Measurements from ENCODE around the gene CLTC.
"Not testable (repeated sequence)": the region's sequence is repeated elsewhere in the genome, so short reads cannot be mapped to it uniquely, and the experiment has no call there.

Gene CLTC

GRCh38 chr17:59619298-59620063 lies at the start of gene CLTC:
CLTC (plus strand) TSS chr17:59619895; CDS start chr17:59620132, 237 bp downstream.
- DNase-seq = peak; percentile 92 to 95

DNA sequence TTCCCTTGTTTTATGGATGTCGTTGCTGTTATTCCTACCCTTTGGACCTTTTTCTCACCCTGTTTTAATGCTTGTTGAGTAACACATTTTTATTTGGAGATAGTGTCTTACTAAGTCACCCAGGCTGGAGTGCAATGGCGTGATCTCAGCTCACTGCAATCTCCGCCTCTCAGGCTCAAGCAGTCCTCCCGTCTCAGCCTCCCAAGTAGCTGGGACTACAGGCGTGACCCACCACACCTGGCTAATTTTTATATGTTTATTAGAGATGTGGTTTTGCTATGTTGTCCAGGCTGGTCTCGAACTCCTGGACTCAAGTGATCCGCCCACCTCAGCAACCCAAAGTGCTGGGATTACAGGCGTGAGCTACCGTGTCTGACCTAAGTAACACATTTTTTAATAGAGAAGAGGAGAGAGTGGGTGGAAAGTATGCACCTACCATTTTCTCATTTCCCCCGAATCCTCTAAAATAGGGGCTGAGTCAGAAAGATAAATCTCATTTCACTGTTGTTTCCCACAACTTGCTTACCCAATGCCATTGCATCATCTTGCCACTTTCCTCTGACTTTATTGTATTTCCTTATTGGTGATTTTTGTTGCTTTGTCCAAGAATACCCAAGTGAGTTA lies 47.3 kb upstream of the CLTC start:
- no peak for DNase-seq

DNA sequence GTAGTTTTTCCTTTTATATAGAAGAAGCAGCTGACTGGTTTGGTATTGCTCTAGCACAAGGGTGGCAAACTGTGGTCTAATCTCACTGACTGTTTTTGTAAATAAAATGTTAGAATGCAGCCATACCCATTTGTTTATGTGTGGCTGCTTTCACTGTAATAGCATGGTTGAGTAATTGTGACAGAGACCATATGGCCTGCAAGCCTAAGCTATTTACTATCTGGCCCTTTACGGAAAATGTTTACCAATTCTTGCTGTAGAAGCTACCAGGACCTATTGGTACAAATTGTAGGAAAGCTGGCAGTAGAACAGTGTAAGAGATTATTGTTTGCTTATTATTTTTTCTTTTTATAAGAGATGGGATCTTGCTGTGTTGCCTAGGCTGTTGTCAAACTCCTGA lies 35.5 kb upstream of the CLTC start:
- not testable (repeated sequence) for DNase-seq

GRCh38 chr17:59600169-59600568 lies 19.5 kb upstream of the CLTC start:
- no peak for DNase-seq

GRCh38 chr17:59601130-59601529 lies 18.6 kb upstream of the CLTC start:
- no peak for DNase-seq

- no peak for DNase-seq
Measured at GRCh38 chr17:59607061-59607460, 12.6 kb upstream of the CLTC start.

GRCh38 chr17:59607817-59608403 lies 11.8 kb upstream of the CLTC start:
- DNase-seq = no peak

DNA sequence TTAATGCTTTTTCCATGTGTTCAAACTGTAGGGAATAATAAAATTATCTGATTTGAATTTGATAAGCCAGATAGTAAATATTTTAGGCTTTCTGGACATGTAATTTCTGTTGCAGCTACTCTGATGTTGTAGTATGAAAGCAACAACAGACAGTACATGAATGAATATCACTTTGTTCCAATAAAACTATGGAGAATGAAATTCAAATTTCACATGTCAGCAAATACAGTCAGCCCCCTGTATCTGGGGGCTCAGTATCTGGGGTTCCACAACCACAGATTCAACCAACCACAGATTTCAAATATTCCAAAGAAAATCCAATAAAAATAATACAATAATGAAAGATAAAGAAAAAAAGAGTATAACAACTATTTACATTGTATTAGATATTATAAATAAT lies 8.2 kb upstream of the CLTC start:
- DNase-seq = no peak

- no peak for DNase-seq
Measured at GRCh38 chr17:59616253-59616920, 3.3 kb upstream of the CLTC start.

DNA sequence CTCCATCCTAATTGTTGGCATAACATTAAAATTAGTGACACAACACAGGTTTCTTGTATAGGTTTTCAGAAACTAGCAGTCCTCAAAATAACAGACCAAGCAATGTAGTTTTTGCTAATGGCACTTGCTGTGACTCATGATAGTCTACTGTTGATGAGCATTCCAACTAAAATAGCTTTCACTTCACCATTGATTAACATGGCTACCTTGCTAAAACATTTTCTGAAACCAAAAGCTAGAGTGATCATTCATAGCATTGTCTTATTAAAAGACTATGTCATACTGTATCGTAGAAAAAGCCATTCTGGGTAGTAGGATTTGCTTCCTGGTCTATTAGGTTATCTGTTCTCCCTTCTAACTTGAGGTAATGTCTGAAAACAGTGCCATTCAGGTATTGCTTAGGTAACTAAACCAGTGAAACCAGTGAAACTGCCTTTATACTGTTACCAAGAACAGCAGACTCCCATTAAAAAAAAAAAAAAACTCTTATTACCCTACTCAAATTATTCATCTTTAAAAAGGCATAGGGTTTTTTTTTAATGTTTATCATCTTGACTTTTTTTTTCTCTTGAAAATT lies 2.5 kb upstream of the CLTC start:
- no peak for DNase-seq

GRCh38 chr17:59619035-59619297 lies 729 bp upstream of the CLTC start:
- no peak for DNase-seq

- DNase-seq = no peak
Measured at GRCh38 chr17:59620064-59620359, 317 bp downstream of the CLTC start.

GRCh38 chr17:59620518-59621259 lies 994 bp downstream of the CLTC start:
- peak in 1 of 2 experiments; percentile 57 for DNase-seq

DNA sequence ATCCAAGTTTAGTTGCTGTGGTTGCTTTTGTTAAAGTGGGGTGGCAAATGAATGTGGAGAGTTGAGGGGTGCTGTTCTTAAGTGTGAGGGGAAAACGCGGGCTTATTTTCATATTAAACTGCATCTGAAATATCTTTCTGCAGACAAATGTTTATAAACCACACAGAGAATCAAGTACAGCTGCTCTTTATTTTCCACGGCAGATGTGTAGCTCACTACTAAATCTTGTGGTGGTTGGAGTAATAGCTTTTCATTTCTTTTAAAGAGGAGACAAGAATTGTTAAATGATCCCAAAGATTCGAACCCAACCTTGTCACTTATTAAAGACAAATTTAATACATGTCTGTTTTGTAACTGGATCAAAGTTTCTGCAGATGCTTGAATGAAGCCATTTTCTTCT lies 2.1 kb downstream of the CLTC start:
- DNase-seq = no peak

GRCh38 chr17:59623151-59623550 lies 3.5 kb downstream of the CLTC start:
- DNase-seq = no peak

DNA sequence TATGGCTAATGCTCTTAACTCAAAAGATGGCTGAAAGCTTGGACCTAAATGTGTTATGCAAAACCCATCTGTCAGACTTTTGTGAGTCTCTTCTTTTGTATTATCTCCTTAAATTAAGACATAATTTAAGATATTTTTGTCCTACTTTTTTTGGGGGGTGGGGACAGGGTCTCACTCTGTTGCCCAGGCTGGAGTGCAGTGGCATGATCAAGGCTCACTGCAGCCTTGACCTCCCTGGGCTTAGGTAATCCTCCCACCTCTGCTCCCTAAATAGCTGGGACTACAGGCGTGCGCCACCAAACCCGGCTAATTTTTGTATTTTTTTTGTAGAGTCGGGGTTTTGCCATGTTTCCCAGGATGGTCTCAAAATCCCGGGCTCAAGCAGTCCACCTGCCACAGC lies 7.1 kb downstream of the CLTC start:
- no peak for DNase-seq

DNA sequence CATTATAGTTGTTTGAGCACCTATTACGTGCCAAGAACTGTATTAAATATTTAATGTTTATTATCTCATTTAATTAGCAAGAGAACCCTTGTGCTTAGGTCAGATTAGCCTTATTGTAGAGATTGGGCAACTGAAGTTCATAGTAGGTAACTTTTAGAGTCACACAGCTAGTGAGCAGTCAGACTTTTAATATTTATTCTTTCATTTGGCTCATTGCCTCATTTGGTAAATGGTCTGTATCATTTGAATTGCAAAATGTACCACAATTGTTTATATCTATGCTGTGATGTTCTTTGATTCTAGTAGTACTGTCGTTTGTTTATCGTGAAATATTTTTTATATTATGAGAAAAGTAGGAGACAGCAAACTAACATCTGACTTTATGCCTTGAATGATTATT lies 7.6 kb downstream of the CLTC start:
- no peak for DNase-seq

DNA sequence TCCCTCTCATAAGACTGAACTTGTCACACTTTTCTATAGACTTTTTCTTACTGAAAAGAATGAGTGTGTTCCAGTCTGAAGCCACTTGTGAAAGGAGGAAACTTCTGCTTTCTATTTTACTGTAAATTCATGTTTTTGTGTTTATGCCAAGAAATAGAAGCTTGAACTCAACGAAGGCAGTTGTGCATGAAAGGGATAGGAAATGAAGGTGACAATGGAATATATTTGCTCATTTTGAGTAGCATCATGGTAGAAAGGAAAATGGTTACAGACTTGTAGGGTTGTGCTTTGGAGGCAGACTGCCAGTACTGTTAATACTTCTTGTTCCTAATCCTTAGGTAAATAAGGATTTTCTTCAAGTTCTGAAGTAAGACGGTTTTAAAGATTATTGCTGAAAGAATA lies 8.1 kb downstream of the CLTC start:
- DNase-seq = no peak

- DNase-seq = no peak
Measured at GRCh38 chr17:59629174-59629573, 9.5 kb downstream of the CLTC start.

DNA sequence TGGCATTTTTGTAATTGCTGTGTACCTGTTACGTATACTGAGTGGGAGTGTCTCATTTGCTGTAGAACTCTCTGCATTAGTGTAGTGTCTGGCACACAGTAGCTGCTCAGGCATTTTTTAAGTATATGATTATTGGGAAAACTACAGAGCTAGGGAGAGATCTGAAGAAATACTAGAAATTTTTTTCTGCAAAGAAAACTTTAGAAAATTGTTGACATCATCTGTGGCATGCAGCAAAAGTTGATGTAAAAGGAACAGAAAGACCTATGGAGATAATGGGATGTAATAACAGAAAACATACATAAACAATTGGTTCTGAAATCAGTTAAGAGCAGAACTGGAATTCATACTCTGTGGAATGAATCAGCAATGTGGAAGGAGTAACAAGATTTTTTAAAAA lies 11.6 kb downstream of the CLTC start:
- DNase-seq = no peak

GRCh38 chr17:59632398-59632797 lies 12.7 kb downstream of the CLTC start:
- DNase-seq = no peak

DNA sequence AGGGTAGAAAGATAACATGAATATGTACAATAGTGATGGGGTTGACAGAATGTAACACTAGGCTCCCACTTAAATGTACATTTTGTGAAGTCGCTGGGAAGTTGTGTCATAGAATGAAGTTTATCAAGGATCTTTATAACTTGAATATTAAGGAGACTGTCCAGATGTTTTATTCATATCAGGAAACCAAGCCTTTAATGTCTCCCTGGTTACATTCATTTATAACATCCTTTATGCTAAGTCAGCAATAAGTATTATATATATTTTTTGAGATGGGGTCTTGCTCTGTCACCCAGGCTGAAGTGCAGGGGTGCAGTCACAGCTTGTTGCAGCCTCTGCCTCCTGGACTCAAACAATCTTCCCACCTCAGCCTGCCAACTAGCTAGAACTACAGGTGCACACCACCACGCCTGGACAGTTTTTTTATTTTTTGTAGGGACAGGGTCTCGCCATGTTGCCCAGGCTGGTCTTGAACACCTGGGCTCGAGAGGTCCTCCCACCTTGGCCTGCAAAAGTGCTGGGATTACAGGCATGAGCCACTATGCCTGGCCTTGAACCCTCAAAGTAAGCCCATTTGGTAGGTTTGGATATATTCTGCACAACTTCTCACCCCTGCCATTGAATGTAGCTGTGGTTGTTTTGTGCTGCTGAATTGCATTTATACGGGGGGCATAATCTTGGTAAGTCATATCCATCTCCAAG lies 14.1 kb downstream of the CLTC start:
- no peak for DNase-seq
